NCI-H1436 treated with DMSO at 0.1 percent for 48 hours (cell line): Measurements from ENCODE around the gene URGCP.
A peak's percentile ranks its signal among the peaks of the same experiment; 100 is the strongest.

Experiments used
- DNase-seq: peaks from one replicate; lab custom pipeline; 2025; lab: John Stamatoyannopoulos, UW

Gene URGCP

DNA sequence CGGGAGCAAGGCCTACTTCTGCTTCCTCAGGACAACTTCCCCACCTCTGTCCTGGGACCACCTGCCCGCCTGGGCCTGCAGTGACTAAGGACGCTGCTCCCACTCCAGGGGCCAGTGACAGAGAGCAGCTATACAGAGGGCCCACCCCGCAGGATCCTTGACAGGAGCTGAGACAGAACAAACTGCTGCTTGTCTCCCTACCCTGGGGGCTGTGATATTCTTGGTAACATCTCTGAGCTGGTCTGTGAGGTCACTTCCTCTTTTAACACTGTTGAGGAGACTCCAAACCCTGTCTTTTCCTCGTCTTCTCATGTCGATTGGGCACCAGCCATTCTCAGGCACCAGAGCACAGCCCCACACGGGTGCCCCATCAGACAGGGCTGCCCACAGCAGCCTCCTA, 30.2 kb downstream of the URGCP start:
- no peak for DNase-seq

DNA sequence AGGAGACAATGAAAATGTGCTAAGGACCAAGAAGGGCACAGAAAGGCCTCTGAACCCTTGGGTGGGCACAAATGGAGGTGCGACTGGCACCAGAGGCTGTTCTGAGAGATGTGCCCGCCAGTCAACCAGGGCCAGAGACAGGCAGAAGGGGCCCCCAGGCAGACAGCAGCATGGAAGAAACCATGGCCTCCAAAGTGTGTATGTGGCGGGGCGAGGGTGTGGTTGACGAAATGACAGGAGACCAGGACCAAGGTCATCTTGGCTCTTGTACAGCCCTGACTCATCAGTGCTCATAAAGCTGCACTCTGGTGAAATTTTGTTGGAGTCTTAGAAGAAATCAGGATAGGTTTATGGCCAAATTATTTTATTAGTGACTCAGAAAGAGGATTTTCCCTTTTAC, 33.1 kb downstream of the URGCP start:
- DNase-seq: no peak

DNA sequence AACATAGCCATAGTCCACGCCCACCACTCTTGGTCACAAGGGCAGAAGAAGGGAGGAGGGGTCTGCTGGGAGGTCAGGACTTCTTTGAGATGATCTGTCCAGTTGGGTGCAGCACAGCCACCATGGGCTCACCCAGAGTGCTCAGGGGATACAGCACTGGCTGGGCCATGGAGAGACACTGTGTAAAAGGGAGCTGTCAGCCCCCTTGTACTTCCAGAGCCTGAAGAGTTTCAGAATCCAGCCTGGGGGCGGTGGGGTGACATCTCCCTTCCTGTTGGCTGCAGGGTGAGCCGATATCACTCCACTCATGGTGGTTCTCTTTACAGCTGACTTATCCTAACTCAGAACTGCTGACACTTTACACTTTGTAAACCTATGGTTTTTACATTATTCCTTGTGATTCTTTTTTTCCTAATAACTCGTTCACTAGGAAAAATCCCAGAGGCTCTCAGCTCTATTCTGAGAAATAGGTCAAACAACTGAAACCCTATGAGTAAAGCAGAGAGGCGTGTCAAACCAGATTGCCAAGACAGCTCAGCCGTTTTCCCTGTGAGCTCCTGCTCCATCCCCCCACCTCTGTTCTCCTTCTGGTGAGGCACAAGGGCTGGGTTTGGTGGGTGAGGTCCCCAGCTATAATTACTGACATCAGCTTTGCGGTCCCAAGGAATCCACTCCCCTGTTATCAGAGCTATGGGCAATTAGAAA, 33.8 kb downstream of the URGCP start:
- no peak for DNase-seq

DNA sequence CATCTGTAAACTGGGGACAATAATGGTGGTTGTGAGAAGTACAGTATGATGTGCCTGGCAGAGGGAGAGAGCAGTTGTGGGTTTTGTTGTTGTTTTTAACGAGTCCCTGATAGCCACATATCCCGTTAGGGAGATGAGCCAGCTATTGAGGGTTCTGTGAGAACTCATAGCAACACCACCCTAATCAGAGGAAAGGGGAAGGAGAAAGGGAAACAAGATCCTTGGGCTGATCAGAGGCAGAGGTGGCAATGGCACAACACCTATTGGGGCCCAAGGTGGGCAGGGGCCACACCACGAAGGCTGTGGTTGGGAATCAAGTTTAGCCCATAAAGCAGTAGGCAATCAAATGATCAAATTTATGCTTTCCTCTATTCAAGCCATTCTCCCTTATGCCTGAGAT, 35.3 kb downstream of the URGCP start:
- no peak for DNase-seq

DNA sequence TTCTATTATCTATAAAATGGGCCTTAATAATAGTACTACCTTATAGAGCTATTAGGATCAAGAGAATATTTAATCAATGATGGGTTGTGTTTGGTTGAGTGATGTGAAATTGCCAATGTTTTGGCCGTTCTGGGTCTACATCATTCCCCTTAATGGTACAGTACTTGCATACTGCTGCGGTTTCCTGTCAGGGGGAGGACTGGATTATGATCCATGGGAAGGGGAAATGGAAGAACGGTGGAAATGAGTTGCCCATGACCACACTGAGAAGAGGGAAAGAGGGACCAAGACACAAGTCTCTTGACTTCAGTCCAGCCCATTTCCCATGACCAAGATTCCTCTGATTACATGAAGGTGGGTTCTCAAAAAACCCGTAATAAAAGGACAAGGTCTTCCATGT, 36.1 kb downstream of the URGCP start:
- no peak for DNase-seq

DNA sequence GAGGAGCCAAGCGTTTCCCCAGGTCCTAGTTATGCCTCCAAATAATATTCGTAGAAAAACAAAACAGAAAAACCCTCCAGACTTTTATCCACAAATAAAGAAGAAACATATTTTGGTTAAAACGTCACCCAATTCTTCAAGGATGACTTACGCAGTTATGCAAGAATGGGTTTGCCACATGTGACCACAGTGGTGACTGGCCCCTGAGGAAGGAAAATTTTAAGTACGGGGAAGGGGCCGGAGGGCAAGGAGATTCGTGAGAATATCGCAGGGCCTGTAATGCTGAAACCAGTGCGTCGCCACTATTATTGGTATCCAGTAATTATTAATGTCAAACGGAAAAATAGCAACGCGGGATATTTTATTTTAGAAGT, 36.5 kb downstream of the URGCP start:
- no peak for DNase-seq

DNA sequence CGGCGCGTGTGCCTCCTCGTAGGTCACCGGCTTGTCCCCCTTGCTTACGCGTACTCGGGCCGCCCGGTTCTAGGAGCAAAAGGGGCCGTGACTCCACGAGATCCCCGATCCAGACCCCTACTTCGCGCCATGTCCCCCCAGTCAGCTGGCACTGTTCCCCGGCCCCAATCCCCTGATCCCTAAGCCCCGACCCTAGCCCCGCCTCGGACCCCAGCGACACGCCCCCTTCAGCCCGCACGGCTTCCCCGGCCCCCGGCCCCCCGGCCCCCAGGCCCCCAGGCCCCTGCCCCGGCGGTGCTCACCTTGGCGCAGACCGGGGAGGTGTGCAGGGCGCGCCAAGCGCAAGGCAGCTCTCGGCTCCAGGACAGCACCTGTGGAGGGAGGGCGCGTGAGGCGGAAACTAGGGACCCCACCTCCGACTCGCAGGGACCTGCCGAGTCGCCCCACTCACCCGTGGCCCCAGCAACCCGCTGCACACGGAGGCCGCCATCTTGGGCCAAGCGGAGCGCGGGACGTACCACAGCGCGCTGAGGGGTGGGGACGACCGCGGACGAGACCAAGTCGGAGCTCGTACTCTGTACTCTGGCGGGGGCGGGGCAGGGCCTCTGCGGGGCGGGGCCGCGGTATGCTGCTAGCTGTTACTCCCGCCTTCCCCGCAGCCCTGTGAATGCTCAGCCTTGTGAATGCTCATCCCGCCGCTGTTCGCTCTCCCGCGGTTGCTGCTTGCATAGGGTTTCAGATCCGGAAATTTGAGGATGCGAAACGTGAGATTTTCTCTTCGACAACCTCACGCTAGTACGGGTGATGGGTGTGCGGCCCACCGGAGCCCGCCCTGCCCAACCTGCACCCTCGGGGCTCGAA, 37.2 kb downstream of the URGCP start, which contains the start of gene MRPS24:
Gene MRPS24, minus strand, starts transcription at position 512 of the 861 bp plus-strand sequence. Its CDS starts 22 bp downstream, at position 490.
- peak; percentile 82 for DNase-seq

DNA sequence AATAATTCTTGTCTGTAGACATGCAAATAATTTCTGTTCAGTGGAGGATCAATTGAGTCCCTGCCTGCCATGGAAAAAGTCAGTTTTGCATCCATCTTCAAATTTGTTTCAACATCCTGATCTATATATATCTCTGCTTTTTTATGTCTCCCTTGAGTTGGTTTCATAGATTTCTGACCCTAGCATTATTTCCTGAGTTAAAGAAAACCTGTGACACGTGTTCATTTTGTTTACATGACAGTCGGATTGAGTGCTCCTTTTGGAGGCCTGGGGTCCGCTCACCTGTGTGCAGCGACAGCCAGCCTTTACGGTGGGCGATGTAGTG, 37.8 kb downstream of the URGCP start:
- no peak for DNase-seq

DNA sequence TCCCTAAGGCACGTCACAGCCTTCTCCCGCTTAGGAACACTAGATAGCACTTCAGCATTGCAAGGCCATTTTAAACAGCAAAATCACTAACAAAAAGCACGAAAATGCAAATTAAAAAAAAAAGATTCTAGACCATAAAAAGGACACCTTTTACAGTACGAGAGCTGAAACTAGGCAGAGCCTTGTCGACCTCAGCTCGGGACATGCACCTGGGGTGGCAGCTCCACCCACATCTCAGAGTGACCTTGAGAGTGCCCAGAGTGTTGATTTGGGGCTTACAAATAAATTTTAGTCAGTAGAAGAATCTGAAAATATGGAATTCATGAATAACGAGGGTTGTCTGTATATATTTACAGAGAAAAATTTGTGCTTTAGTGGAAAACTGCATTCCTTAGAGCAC, 38.2 kb downstream of the URGCP start:
- DNase-seq: no peak

DNA sequence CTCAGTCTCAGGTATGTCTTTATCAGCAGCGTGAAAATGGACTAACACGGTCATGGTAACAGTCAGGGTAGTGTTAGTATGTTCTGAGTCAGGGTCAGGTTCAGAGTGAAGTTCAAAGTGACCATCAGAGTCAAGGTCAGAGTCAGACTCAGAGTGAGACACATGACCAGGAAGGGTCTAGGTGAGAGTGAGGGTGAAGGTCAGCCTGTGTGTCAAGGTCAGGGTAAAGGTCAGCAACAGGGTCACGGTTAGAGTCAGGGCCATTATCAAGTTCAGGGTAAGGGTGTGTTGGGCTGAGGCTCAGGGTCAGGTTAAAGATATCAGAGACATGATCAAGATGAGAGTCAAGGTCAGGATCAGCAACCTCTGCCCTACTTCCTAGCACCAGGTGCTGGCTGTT, 41.1 kb downstream of the URGCP start:
- no peak for DNase-seq

DNA sequence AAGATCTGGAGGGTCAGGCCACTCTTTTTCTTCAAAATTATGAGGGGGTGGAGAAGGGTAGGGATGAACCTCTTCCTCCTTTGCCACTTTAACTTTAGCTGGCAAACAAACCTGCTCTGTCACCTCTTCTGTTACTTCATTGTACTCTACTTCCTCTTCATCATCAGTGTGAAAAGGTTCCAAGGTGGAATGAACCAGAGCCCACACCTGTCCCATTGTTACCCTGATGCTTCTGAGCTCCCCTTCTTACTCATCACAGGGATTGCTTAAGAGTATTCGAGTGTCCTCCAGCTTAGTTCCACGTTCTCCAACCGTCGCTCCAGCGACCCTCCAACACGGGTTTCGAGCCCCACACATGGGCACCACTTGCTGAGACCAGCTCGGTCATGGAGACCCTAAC, 42.3 kb downstream of the URGCP start:
- DNase-seq: no peak

DNA sequence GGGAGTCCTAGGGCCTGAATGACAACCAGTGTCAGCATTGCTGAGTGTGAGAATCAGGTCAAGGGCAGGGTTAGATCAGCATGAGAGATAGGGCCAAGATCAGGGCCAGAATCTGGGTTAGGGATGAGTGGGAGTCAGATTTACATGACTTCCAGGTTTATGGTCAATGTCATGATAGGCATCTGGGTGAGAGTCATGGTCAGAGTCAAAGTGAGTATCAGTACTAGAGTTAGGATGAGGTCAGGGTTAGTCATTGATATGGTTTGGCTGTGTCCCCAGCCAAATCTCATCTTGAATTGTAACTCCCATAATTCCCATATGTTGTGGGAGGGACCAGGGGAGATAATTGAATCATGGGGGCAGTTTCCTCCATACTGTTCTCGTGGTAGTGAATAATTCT, 49.4 kb downstream of the URGCP start:
- DNase-seq: no peak

DNA sequence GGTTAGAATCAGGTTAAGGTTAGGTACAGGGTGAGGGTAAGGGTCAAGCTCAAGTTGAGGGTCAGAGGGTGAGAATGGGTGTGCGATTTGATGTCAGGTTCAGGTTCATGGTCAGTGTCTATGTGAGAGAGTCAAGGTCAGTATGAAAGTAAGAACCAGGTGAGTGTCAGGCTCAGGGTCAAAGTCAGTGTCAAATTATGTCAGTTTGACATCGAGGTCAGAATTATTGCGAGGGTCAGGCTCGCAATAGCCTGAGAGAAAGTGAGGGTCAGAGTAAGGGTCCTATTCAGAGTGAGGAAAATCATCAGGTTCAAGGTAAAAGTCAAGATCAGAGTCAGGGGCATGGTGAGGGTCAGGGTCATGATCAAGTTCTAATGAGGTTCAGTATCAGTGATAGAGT, 50.1 kb downstream of the URGCP start:
- DNase-seq: no peak

DNA sequence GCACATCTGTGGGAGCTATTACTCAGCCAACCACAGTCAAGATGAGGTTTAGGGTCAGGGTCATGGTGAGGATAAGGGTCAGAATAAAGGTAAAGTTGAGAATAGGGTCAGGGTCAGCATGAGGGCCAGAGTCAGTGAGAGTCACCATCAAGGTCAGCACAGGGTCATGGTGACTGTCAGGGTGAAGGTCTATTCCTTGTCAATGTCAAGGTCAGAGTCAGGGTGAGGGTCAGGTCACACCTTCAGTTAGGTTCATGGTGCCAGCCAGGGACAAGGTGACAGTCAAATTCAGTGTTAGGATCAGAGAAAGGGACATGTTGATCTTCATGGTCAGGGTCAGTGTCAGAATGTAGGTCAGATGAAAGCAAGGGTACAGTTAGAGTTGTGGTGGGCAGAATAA, 51.2 kb downstream of the URGCP start:
- no peak for DNase-seq

DNA sequence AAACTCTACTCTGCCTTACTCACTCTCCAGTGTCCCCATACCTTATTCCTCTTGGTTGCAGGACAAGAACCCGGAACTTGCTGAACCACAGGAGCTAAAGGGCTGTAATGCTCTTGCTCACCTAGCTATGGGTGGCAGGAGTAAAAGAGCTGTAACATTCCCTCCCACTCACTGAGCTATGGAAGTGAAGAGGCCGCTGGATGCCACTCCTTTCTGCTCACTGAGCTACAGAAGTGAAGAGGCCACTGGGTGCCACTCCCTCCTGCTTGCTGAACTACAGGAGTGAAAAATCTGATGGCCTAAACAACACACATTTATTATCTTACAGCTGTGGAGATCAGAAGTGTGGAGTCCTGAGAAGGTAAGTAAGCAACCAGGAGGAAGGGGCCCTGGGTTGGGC, 54.6 kb downstream of the URGCP start:
- DNase-seq: no peak

DNA sequence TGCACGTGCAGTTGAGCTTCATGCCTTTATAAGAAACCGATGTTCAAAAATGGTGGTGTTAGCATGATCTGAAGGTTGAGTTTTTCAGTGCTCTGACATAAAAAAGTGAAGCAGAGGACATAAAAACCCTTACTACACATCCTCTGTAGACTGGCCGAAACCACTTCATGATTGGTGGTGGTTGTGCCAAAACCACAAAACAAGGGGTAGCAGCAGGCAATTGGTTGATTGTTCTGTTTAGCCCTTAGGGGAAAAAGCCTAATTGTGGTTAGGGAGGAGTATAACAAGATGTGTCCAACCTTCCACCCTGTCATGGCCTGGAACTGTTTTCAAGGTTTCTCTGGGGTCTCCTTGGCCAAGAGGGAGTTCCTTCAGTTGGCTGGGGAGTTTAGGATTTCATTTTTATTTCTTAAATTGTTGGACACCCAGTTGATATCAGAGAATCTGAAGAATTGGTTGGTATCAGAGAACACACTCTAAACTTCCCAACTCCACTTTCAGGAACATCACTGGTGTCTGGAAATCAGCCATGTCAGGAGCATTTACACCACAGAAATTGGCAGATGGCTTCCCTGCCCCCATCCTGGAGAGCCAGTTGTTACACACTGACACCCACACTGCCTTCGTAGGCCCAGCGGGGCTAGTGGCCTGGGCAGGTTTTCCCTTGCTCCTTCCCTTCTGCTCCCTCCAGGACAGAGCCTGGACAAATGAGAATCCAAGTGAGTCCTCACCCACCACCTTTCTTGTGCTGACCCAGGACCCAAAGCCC, 55.9 kb downstream of the URGCP start:
- no peak for DNase-seq

DNA sequence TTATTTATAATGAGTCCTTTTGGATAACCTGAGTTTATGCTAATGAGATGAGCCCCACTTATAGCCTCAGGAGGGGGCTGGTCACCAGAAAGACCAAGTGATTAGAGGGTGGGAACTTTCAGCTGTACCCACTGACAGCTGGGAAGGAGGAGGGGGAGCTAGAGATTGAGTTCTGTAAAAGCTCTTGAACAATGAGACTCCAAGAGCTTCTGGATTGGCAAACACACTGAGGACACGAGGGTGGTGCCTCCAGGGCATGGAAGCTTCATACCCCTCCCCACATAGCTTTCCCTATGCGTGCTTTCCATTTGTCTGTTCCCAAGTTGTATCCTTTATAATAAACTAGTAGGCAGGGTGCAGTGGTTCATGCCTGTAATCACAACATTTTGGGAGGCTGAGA, 57.3 kb downstream of the URGCP start:
- no peak for DNase-seq

DNA sequence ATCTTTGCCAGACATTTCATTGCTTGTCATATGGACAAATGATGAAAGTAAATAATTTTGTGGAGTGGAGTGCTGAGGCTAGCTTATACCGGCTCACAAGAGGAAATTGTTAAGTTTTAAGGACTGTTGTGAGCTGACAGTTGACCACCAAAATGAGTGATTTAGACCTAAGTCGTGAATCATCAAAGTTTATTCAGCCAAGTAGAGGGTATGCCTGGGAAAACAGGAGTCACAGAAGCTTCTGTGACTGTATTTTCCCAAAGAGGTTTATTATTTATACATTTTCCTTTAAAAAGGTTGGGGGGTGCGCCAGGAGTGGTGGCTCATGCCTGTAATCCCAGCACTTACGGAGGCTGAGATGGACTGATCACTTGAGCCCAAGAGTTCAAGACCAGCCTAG, 58.9 kb downstream of the URGCP start:
- no peak for DNase-seq

DNA sequence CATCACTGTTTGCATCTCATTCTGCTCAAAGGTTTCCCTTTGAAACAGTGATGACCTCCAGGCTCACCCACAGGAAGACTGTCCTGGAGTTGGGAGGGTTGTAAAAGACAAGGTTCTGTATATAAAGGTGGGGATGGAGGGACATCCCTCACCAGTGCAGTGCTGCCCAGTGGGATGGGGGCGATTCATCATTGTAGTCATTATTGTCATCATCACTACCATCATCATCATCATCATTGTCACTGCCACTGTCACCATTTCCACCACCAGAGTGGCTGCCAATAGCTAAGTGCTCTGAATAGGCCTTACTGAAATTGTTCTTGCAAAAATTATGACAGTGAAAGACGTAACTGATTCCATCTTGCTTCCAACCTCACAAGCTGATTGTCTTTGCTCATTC, 61.7 kb downstream of the URGCP start:
- DNase-seq: no peak

DNA sequence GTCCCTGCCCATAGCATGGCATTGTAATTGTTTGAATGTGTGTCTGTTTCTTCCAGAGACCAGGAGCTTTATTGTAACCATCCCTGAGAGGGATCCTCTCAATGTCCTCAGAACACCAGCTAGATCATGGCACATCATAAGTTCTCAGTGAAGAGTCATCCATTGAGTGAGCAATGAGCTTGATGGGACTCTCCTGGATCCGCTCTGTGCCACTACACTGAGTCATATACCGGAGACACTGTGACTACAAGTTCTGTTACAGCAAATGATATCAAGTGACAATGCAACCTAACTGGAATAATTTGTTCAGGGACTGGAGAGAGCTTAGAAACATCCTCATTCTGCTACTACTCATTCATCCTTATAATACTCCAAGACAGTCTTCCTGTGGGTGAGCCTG, 62.1 kb downstream of the URGCP start:
- DNase-seq: no peak

DNA sequence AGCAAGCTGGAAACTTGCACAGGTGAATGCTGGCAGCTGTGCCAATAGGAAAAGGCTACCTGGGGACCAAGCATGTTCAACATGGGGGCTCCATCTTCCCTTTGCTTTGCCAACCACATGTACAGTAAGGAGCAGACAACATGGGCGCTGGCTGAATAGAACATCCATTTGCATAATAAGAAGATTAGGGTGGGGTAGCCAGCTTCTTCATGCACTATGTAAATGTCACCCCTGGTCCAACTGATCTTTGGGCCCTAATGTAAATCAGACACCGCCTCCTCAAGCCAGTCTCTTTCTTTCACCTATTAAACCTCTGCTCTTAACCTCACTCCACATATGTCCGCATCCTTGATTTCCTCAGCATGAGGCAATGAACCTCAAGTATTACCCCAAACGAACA, 63.1 kb downstream of the URGCP start:
- no peak for DNase-seq

DNA sequence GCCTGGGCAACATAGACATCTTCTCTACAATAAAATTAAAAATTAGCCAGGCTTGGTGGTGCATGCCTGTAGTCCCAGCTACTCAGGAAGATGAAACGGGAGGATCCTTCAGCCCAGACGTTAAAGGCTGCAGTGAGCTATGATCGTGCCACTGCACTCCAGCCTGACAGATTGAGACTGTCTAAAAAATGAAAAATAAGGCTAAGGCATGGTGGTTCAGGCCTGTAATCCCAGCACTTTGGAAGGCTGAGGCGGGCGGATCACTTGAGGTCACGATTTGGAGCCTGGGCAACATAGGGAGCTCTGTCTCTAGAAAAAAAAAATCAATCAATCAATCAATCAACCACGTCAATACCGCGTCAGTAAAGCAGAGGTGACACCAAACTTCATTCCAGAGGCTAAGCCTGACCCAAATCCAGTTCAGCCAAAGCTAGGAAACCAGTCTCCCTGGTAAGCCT, 68.2 kb downstream of the URGCP start:
- DNase-seq: no peak
